NCI-H226 (cell line): ENCODE measurements around the gene ANKRD44.

Experiments
- DNase-seq: peaks from one replicate; pipeline ENCODE4 v3.0.0-alpha.2; 2015

ANKRD44 gene

DNA sequence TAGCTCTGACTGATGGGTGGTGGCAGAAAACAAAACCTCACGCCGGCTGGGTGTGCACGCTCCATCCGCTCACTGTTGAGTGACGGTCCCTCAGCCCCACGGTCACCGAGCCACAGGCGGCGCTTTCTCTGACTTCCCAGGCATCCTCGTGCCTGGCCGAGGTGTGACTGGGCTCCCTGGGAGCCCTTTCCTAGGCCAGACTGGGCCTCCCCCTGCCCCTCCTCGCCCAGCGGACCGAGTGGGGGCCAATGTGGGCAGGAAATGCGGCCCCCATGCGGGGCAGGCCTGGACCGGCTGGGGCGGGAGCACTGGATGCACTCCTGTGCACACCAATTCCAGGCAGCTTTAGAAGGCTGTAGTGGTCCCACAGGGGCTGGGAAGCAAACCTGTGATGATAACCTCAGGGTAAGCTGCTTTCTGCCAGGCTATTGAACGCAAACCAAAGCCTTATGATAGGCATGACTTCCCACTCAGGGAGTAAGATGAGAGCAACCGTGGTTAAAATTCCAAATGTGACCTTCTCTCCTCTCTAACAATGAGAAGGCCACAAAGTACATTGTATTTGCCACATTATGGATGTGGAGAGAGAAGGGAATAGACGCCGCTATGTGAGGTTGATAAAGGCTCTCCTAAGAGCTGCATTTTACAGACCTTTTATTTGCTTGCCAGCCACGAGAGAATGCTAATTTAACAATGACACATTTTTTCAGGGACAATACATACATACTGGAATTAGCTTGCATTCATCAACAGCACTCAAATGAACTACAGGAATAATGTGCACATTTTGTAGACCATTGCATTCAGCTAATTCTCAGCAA is 300.2 kb downstream of the ANKRD44 start:
- no peak for DNase-seq

DNA sequence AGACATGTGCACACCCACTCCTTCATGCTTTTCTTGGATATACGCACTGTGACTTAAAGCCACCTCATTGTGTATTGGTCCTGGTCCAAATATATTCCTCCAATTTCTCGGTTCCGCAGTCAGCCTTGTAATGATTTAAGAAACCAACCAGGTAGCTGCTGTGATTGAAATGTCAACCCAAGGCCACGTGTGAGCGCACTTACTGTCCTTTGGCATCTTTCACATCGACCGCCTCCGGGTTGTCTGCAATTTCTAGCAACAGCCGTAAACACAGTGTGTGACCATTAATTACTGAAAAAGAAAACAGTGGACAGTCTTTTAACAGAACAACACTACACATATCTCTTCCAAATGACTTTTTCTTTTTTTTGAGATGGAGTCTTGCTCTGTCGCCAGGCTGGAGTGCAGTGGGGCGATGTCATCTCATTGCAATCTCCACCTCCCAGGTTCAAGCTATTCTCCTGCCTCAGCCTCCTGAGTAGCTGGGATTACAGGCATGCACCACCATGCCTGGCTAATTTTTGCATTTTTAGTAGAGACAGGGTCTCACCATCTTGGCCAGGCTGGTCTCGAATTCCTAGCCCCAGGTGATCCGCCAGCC is 301.7 kb downstream of the ANKRD44 start:
- peak; percentile 38 for DNase-seq

DNA sequence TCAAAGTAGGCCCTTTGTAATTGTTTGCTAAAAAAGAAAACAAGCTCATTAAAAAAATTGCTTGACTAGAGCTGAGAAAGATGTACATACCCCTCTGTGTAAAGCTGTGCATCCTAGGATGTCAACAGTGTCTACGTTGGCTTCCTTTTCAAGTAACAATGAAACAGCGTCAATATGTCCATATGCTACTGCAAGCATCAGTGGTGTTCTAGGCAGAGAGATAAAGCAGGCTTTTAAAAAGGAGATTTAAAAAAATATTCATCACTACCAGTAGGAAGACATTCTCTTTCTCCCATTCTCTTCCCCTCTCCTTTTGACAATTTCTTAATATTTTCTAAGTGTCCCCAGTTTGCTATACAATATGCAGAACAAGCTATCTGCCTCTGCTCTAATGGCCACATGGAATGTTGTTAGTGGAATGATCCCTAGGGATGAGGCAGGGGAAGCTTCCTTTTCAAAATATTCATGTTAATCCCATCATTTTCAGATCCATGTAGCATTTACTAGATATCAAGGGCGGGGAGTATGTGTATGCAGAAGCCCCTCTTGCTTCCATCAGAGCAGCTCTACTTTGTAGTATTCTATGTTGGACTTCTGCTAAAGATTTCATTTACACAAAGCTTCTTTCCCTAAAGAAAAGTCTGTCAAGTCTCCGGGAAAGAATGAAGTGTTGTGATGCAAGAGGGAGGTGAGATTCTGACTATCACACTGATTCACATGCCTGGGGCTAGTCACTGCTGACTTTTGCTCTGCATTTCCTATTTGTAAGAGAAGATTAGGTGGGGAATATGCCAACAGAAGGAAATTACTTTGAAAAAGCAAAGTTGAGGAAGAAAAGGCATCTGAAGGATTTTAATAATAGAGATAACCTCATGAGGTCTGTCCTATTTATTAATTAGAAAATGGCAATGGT is 302.6 kb downstream of the ANKRD44 start:
- peak; percentile 79 for DNase-seq

DNA sequence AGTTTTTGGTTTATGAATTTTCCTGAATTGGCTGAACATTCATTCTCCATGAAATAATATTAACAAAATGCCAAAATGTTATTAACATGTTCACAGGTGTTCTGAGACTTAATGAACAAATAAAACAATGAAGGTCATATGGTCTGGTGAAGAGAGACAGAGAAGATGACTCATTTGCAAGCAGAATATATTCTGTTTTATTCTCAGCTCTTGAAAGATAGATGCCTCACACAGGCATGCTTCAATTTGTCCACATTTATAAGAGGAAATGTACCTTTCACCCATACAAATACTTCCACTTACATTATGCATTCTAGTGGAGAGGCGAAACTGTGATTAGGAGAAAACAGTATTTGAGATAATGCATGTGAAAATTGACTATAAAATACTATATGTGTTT is 308.7 kb downstream of the ANKRD44 start:
- DNase-seq: no peak

DNA sequence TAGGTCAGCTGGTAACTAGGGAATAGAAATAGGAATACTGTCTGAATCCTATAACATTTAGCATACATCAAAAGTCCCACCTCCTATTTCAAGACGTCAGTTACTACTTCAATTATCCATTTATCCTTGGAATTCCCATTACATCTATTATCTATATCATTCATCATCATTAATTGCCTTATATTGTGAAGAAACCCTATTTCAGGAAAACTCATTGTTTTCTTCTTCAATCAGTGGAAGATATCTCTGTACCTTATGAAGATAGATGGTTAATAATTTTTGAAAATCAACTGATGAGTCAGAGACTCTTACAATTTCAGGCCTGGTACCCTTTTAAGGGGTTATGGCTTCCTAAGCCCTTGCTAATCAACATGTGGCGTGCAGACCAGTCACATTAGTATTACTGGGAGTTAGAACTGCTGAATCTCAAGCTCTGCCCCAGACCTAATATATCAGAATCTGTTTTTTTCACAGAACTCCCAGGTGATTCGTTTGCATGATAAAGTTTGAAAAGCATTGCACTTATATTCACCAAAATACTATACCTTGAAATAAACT is 314.7 kb downstream of the ANKRD44 start:
- no peak for DNase-seq

DNA sequence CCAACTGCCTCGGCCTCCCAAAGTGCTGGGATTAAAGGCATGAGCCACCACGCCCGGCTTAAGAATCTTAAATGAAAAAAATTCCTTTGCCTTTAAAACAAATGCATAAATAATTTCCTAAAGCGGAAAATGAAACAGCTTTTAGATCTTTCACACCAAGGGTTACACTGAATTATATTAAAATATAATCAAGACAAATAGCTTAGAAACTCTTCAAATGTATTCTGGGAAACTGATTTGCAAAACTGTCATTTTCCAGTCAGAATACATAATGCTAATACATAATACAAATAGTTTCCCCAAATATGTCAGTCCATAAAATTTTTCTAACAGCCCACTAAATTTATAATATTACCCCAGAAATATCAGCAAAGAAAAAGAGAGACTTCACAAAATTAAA is 315.8 kb downstream of the ANKRD44 start:
- no peak for DNase-seq

DNA sequence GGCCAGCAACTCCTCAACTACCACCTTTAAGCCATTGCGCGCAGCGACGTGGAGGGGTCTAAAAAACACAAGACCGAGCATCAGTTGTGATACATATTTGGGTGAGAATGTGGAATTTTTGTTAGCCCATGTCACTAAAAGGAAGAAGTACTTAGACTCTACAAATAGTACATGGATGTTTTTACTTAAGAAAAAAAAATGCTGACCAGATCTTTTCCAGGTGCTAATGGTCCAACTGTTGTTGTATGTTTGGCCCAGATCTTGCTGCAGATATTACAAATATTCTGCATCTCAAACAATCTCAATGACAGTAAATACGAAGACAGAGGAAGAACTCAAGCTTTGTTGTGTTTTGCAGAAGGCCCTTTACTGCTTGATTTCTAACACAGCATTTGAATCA is 317.0 kb downstream of the ANKRD44 start:
- no peak for DNase-seq

DNA sequence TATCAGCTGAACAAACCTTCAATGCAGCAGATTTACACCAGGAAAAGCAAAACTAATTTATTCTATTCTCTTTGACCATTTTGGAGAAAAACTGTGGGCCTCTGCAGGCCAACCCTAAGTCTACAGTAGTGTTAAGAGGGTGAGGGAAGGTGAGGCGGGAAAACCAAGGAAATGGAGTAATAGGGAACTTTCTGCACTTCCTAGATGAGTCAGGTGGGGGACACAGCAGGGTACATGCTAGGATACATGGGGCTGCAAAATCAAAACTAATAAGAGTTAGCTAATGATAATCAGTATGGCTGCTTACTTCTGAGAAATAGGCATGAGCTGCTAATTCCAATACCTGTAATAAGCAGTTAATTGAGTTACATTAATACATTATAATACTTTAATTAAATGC is 318.1 kb downstream of the ANKRD44 start:
- no peak for DNase-seq

DNA sequence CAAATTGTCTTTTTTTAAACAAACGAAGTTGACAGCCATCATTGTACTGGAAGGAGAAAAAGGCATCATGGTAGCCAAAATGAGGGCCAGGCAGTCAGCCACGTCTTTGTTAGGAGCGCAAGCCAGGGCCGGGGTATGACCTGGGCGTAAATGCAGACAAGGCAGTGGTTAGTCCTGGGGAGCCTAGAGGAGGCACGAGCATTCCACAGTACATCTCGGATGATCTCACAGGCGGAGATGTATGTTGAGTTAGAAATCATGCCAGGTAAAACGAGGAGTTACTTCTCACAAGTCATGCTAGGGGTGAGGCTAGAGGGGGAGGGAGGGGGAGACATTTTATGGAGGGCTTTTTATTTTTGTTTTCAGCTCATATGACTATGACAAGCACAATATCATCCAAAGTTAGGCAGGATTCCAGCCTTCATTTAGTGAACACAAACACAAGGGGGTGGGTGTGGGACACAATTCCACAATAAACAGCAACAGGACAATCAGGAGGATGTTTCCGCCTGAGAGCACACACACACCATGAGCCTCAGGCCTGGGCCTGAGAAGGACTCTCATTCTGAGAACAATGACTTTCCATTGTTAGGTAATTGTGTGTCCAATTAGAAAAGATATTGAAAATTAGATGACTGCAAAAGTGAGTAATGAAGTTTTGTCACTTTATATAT is 319.7 kb downstream of the ANKRD44 start:
- no peak for DNase-seq

DNA sequence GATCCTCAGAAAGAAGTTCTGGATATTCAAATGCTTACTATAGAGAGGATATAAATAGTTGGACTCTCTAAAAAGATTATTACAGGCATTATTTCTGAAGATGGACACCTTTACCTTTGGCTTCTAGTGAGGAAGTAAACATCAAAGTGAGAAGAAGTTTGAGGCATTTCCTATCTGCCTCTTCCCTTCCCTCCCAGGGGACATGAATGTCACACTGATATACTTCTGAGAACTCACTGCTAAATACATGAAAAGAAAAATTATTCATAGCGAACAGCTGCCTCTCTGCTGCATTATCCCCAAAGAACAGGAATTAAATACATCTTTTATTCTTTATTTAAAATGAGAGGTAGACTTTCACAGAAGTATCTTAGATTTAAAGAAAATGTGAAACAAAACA is 320.5 kb downstream of the ANKRD44 start:
- DNase-seq: no peak

DNA sequence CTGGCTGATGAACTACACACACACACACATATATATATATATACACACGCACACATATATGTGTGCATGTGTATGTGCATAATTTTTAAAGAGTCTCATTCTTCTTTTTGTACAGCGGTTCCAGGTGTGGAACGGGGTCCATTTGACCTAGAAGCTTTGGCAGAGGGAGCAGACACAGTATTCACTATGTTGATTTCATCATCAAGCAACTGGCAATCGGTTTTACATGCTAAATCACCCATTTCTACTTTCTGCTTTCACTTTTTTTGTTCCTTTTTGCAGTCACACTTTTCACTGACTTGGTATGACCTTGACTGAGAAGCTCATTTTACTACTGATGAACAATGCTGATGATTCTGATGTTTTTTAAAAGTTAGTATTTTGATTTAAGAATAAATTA is 321.1 kb downstream of the ANKRD44 start:
- no peak for DNase-seq

DNA sequence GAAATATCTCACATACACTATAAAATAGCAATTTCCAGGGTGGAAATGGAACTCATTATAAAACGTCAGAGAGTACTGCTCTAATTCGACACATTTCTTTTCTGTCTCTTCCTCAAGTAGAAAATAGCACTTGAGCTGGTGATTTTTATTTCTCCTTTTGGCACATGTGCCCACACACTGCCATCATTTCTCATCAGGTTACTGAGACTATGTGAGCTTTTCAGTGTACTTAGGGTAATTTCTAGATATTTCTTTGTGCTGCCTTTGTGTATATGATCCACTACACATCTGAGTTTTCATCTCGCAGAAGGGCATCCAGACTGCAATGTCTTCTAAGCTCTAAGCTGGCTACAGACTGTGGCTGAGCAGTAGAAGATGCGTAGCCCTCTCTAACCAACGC is 321.9 kb downstream of the ANKRD44 start:
- DNase-seq: no peak

DNA sequence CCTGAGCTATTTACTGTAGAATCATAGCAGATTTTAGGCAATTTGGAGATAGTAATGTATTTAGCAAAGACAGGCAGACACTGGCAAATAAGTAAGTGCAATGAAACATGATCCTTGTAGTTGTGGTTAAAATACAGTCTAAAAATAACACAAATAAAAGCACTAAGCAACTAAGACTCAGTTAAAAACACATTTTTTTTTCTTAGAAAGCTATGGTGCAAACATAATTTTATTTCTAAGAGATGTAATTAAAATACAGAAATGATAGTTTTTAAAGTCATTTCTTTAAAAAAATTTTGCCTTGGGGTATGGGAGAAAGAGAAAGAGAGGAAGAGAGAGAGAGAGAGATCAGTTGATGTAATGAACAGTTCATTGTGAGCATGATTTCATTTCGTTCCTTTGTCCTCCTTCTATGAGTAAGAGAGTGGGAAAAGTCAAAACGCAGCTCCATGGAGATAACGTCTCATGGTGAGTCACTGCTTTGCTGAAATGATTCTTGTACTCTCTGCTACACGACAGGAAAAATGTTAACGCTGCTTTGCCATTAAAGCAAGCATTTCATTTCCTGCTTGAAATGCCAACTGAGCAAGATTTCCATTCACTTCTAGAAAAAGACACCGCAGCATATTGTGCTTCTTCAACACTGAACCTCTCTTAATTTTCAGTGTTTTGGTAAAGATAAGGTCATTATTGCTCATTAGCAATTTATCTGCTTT is 322.8 kb downstream of the ANKRD44 start:
- DNase-seq: peak; percentile 95

DNA sequence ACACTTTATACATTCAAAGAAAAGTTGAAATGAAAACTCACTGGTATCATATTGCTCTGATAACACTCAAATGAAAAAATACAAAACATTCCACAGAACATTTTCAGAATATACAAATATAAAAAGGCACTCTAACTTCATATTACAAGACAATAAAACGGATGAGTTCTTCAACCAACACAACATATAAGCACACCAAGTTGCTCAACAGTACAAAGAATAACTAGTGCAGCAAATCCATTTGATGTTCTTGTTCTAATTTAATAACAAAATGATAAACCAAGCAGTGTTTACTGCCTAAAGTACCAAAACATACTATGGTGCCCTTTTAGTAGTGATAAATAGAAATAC is 323.3 kb downstream of the ANKRD44 start:
- DNase-seq: no peak

DNA sequence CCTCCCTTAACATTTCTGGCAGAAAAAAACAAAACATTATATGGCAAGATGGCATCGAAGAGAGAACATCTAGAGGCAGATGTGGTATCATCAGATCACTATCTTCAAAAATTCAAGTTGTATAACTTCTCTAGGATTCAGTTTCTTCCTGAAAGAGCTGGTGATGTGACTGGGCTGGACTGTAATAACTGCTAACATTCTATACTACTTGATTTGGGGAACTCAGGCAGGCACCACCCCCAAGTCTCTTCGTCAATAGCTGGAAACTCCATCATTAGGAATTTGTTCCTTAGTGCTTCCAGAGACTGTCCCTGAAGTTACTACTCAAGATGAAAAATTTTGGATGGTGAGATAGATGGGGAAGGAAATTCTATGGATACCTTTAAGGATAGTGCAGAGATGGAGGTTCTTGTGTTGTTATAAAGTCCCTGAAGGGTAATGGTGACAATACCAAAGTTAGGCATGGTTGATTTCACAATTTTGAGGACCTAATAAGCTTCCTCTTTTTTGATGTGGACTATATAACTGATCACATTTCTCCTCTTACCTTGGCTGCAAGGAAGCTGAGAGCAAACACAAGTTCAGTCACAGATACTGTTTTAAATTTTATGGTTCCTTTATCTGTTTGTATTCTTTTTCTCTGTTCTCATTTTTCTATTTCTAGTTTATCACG is 324.9 kb downstream of the ANKRD44 start:
- DNase-seq: no peak

DNA sequence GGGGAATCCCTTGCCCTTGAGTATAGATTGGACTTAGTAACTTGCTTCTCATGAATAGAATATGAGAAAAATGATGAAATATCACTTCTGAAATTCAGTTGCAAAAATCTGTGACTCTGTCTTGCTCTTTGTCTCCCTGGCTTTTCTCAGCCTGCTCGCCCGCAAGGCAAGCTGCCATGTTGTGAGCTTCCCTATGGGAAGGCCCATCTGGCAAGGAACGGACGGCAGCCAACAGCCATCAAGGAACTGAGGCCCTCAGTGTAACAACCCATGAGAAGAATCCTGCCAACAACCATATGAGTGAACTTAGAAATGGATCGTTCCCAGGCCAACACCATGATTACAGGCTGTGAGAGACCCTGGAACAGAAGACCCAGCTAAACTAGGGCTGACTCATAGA is 325.7 kb downstream of the ANKRD44 start:
- no peak for DNase-seq

DNA sequence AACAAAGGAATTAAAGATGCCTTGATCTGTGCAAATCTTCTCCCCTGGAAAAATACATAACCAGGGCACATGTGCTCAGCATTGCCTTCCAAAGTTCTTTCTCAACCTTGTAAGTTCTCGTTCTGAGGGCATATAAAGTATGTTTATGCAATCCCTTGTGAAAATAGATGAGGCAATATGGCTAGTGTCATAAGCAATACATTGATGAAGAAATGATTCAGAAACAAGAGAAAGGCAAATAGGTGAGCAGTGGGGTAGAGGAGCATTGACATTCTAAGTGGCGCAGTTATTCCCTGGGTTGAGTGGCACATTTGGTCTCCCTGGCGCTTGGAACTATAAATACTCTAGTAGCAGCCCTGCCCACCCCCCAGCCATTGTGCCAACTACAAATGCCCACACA is 326.6 kb downstream of the ANKRD44 start:
- no peak for DNase-seq

DNA sequence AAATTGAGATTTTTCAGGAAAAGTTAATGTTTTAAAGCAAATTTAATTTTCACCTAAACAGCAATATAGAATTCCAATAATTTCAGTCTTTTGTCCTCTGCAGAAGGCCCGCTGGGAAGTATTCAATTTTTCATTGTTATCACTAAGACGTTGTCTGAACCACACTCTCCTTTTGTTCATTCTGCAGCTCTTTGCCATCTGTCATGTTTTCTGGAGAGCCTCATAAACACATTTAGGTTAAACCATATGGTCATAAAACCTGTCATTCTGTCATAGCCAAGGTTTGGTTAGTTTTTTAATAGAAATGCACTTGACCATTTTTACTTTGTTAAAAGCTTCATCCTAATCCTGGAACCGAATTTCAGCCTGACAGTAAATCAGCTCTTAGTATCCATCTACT is 330.1 kb downstream of the ANKRD44 start:
- DNase-seq: no peak

DNA sequence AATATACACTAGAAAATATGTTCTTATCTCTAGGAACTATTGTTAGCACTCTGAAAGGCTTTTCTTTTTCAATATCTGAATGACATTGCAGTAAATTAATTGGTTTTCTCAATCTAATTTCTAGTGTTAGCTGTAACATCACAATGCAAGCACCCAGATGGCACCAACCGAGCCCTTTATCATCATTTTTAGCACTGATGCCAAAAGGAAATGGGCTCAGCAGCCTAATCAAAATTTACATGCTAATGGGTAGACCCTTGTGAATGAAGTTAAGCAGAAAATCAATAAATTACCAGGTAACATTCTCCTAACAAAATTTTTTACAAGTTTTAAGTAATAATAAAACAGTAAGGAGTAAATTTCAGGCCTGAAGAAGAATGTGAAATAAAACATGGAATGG is 330.6 kb downstream of the ANKRD44 start:
- DNase-seq: no peak

DNA sequence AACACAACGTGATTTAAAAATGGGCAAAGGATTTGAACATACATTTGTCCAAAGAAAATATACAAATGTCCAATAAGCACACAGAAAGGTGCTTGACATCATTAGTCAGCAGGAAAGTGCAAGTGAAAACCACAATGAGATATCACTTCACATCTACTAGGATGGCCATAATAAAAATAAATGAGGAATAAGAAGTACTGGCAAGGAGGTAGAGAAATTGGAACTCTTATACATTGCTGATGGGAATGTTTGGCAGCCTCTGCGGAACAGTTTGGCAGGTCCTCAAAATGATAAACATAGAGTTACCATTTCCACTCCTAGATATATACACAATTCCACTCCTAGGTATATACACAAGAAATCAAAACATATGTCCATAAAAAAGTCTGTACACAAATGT is 333.1 kb downstream of the ANKRD44 start:
- peak; percentile 26 for DNase-seq

DNA sequence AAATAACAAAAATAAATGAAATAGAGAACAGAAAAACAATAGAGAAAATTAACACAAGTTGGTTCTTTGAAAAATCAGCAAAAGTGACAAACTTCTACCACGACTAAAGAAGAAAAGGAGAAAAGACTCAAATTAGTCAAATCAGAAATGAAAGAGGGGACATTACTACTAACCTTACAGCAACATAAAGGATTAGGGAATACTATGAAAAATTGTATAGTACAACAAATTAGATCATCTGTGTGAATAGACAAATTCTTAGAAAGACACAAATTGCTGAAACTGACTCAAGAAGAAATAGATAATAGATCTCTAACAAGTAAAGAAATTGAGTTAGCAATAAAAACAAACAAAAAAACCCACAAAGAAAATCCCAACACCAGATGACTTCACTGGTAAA is 335.6 kb downstream of the ANKRD44 start:
- no peak for DNase-seq
